ENCODE measurements around the gene RALGPS2. TPM values are rescaled to one million over a fixed set of nuclear protein-coding genes. Genes with fewer than 3 reads are reported as not detected.

Gene RALGPS2
- polyA plus RNA-seq, 1 donor from 2014 or later = 257 TPM

GRCh38 chr1:178702146-178702545, 22.9 kb upstream of the RALGPS2 start:
- H3K9me3 Mint-ChIP-seq = no peaks in the 10 kb centered on the region
- no peak overlapping the region for H3K4me3 Mint-ChIP-seq
- peaks cover 19 to 30% (median 29%) of the 10 kb centered on the region in 3 donors for H3K4me1 Mint-ChIP-seq
- H3K27ac Mint-ChIP-seq = no peak overlapping the region
- peaks cover 2% of the 10 kb centered on the region for H3K36me3 Mint-ChIP-seq
- no peaks in the 10 kb centered on the region for H3K27me3 Mint-ChIP-seq

- H3K9me3 Mint-ChIP-seq = no peaks in the 10 kb centered on the region
- peaks cover 2% of the 10 kb centered on the region for H3K36me3 Mint-ChIP-seq
- H3K4me3 Mint-ChIP-seq = peak overlapping the region in 2 of 4 donors; percentile 73 to 79
- H3K4me1 Mint-ChIP-seq = peaks cover 20 to 34% (median 33%) of the 10 kb centered on the region in 3 donors
- H3K27me3 Mint-ChIP-seq = no peaks in the 10 kb centered on the region
- no peak overlapping the region for H3K27ac Mint-ChIP-seq
Observed at GRCh38 chr1:178704833-178705232, 20.2 kb upstream of the RALGPS2 start.

GRCh38 chr1:178706432-178706831, 18.6 kb upstream of the RALGPS2 start:
- Mint-ChIP-seq H3K9me3 (no peaks in the 10 kb centered on the region), H3K4me1 (peaks cover 20 to 38% (median 28%) of the 10 kb centered on the region in 3 donors), H3K36me3 (no peaks in the 10 kb centered on the region), H3K4me3 (no peak overlapping the region), H3K27ac (peak overlapping the region in 2 of 3 donors; percentile 14 to 37), H3K27me3 (no peaks in the 10 kb centered on the region)

- H3K27ac Mint-ChIP-seq = no peak overlapping the region
Observed at GRCh38 chr1:178713259-178713658, 11.8 kb upstream of the RALGPS2 start.

GRCh38 chr1:178714453-178714852, 10.6 kb upstream of the RALGPS2 start:
- Mint-ChIP-seq H3K27me3 (no peaks in the 10 kb centered on the region), H3K27ac (no peak overlapping the region), H3K36me3 (no peaks in the 10 kb centered on the region), H3K9me3 (peaks cover 0 to 2% (median 0%) of the 10 kb centered on the region in 3 donors), H3K4me1 (peaks cover 24 to 56% (median 27%) of the 10 kb centered on the region in 3 donors), H3K4me3 (no peak overlapping the region)

More at GRCh38 chr1:178713259-178713658, 11.8 kb upstream of the RALGPS2 start:
- Mint-ChIP-seq H3K36me3 (no peaks in the 10 kb centered on the region), H3K4me1 (peaks cover 14 to 49% (median 18%) of the 10 kb centered on the region in 3 donors), H3K9me3 (peaks cover 0 to 2% (median 0%) of the 10 kb centered on the region in 3 donors), H3K4me3 (no peak overlapping the region), H3K27me3 (no peaks in the 10 kb centered on the region)

- H3K9me3 Mint-ChIP-seq = peaks cover 0 to 2% (median 0%) of the 10 kb centered on the region in 3 donors
- peak overlapping the region in 1 of 4 donors; percentile 17 for H3K4me3 Mint-ChIP-seq
- H3K36me3 Mint-ChIP-seq = no peaks in the 10 kb centered on the region
- H3K4me1 Mint-ChIP-seq = peaks cover 27 to 52% (median 33%) of the 10 kb centered on the region in 3 donors
- H3K27ac Mint-ChIP-seq = no peak overlapping the region
- H3K27me3 Mint-ChIP-seq = no peaks in the 10 kb centered on the region
Observed at GRCh38 chr1:178716111-178716510, 8.9 kb upstream of the RALGPS2 start.

GRCh38 chr1:178718520-178718919, 6.5 kb upstream of the RALGPS2 start:
- Mint-ChIP-seq H3K36me3 (no peaks in the 10 kb centered on the region), H3K27me3 (no peaks in the 10 kb centered on the region), H3K4me1 (peaks cover 23 to 48% (median 35%) of the 10 kb centered on the region in 3 donors), H3K9me3 (peaks cover 0 to 2% (median 0%) of the 10 kb centered on the region in 3 donors), H3K4me3 (peak overlapping the region in 2 of 4 donors; percentile 12 to 28), H3K27ac (peak overlapping the region; percentile 1 to 52 (median 3))

GRCh38 chr1:178723546-178723945, 1.5 kb upstream of the RALGPS2 start:
- Mint-ChIP-seq H3K9me3 (no peaks in the 10 kb centered on the region), H3K4me3 (peak overlapping the region in 2 of 4 donors; percentile 91 to 98), H3K27me3 (no peaks in the 10 kb centered on the region), H3K27ac (peak overlapping the region in 2 of 3 donors; percentile 97), H3K36me3 (peaks cover 13% of the 10 kb centered on the region), H3K4me1 (peaks cover 21 to 33% (median 30%) of the 10 kb centered on the region in 3 donors)

GRCh38 chr1:178724376-178724727, 692 bp upstream of the RALGPS2 start:
- H3K4me3 Mint-ChIP-seq = peak overlapping the region; percentile 91 to 98 (median 96)
- peak overlapping the region; percentile 97 to 98 (median 97) for H3K27ac Mint-ChIP-seq
- peaks cover 13% of the 10 kb centered on the region for H3K36me3 Mint-ChIP-seq
- peaks cover 17 to 30% (median 21%) of the 10 kb centered on the region in 3 donors for H3K4me1 Mint-ChIP-seq
- no peaks in the 10 kb centered on the region for H3K9me3 Mint-ChIP-seq
- H3K27me3 Mint-ChIP-seq = no peaks in the 10 kb centered on the region

- Mint-ChIP-seq H3K4me3 (peak overlapping the region; percentile 94 to 98 (median 96)), H3K27me3 (no peaks in the 10 kb centered on the region), H3K9me3 (no peaks in the 10 kb centered on the region), H3K4me1 (peaks cover 18 to 30% (median 22%) of the 10 kb centered on the region in 3 donors), H3K27ac (peak overlapping the region; percentile 97), H3K36me3 (peaks cover 18% of the 10 kb centered on the region)
Observed at GRCh38 chr1:178725466-178726086, 532 bp downstream of the RALGPS2 start.

- Mint-ChIP-seq H3K9me3 (no peaks in the 10 kb centered on the region), H3K4me1 (peaks cover 18 to 29% (median 22%) of the 10 kb centered on the region in 3 donors), H3K4me3 (peak overlapping the region; percentile 91 to 97 (median 94)), H3K36me3 (peaks cover 18% of the 10 kb centered on the region), H3K27me3 (no peaks in the 10 kb centered on the region), H3K27ac (peak overlapping the region; percentile 87 to 97 (median 95))
Observed at GRCh38 chr1:178726087-178726517, 1.1 kb downstream of the RALGPS2 start.

- no peaks in the 10 kb centered on the region for H3K27me3 Mint-ChIP-seq
- no peaks in the 10 kb centered on the region for H3K9me3 Mint-ChIP-seq
- H3K4me3 Mint-ChIP-seq = peak overlapping the region; percentile 91 to 97 (median 94)
- H3K4me1 Mint-ChIP-seq = peaks cover 20 to 29% (median 24%) of the 10 kb centered on the region in 3 donors
- H3K36me3 Mint-ChIP-seq = peaks cover 19% of the 10 kb centered on the region
- peak overlapping the region; percentile 87 to 97 (median 95) for H3K27ac Mint-ChIP-seq
Observed at GRCh38 chr1:178726545-178726944, 1.5 kb downstream of the RALGPS2 start.

- H3K27me3 Mint-ChIP-seq = no peaks in the 10 kb centered on the region
- peak overlapping the region; percentile 87 to 97 (median 95) for H3K27ac Mint-ChIP-seq
- H3K4me3 Mint-ChIP-seq = peak overlapping the region; percentile 91 to 97 (median 94)
- H3K4me1 Mint-ChIP-seq = peaks cover 24 to 33% (median 31%) of the 10 kb centered on the region in 3 donors
- peaks cover 0 to 2% (median 0%) of the 10 kb centered on the region in 3 donors for H3K9me3 Mint-ChIP-seq
- H3K36me3 Mint-ChIP-seq = peaks cover 23% of the 10 kb centered on the region
Observed at GRCh38 chr1:178727014-178727895, 2.2 kb downstream of the RALGPS2 start.

- peaks cover 4 to 6% (median 4%) of the 10 kb centered on the region in 3 donors for H3K9me3 Mint-ChIP-seq
- peak overlapping the region in 2 of 3 donors; percentile 1 to 72 for H3K27ac Mint-ChIP-seq
- no peaks in the 10 kb centered on the region for H3K27me3 Mint-ChIP-seq
- peaks cover 32% of the 10 kb centered on the region for H3K36me3 Mint-ChIP-seq
- peak overlapping the region in 1 of 4 donors; percentile 29 for H3K4me3 Mint-ChIP-seq
- H3K4me1 Mint-ChIP-seq = peaks cover 40 to 53% (median 51%) of the 10 kb centered on the region in 3 donors
Observed at GRCh38 chr1:178733972-178734371, 8.9 kb downstream of the RALGPS2 start.

GRCh38 chr1:178738780-178739179, 13.7 kb downstream of the RALGPS2 start:
- Mint-ChIP-seq H3K9me3 (peaks cover 5 to 7% (median 5%) of the 10 kb centered on the region in 3 donors), H3K4me1 (peaks cover 49 to 64% (median 60%) of the 10 kb centered on the region in 3 donors), H3K27ac (peak overlapping the region; percentile 18 to 91 (median 57)), H3K36me3 (peaks cover 34% of the 10 kb centered on the region), H3K27me3 (no peaks in the 10 kb centered on the region), H3K4me3 (peak overlapping the region in 1 of 4 donors; percentile 30)
